Hepatocyte (in vitro differentiated cells): ENCODE results near the gene SDC3. TPM values are rescaled to one million over a fixed set of nuclear protein-coding genes. Genes with fewer than 3 reads are reported as not detected.

Source experiments
- DNase-seq: peaks from one replicate; pipeline ENCODE4 v3.0.0-alpha.2; 2016; ENCODE audit warnings: low spot score
- H2AFZ ChIP-seq: fragments of 200-600 bp; sonication (generic); 2 replicates; pipeline ENCODE4 v1.6.0; 2016; ENCODE audit warnings: antibody characterized with exemption, mild to moderate bottlenecking
- H3K27ac ChIP-seq: fragments of 200-600 bp; sonication (generic); 2 replicates; pipeline ENCODE4 v1.5.1; 2016; ENCODE audit warnings: mild to moderate bottlenecking
- H3K27me3 ChIP-seq: fragments of 200-600 bp; sonication (generic); 2 replicates; pipeline ENCODE4 v1.6.1; 2016
- H3K36me3 ChIP-seq: fragments of 200-600 bp; sonication (generic); replicated peaks from 2 replicates; pipeline ENCODE4 v1.5.1; 2016; ENCODE audit warnings: low read depth; ENCODE audit not compliant: insufficient read depth
- H3K4me1 ChIP-seq: fragments of 200-600 bp; sonication (generic); 2 replicates; pipeline ENCODE4 v1.5.1; 2016; ENCODE audit warnings: mild to moderate bottlenecking, moderate library complexity; ENCODE audit not compliant: insufficient read depth
- H3K4me2 ChIP-seq: fragments of 200-600 bp; sonication (generic); 2 replicates; pipeline ENCODE4 v1.6.0; 2016
- H3K4me3 ChIP-seq: fragments of 200-600 bp; sonication (generic); 2 replicates; pipeline ENCODE4 v1.5.1; 2016; ENCODE audit warnings: mild to moderate bottlenecking
- H3K79me2 ChIP-seq: fragments of 200-600 bp; sonication (generic); 2 replicates; pipeline ENCODE4 v1.6.0; 2017; ENCODE audit warnings: mild to moderate bottlenecking
- H3K9me2 ChIP-seq: fragments of 200-600 bp; sonication (generic); replicated peaks from 2 replicates; pipeline ENCODE4 v1.6.0; 2017; ENCODE audit warnings: mild to moderate bottlenecking; ENCODE audit not compliant: insufficient read depth
- H3K9me3 ChIP-seq: fragments of 200-600 bp; sonication (generic); 2 replicates; pipeline ENCODE4 v1.5.1; 2016; ENCODE audit warnings: low read depth, mild to moderate bottlenecking
- H4K20me1 ChIP-seq: fragments of 200-600 bp; sonication (generic); 2 replicates; pipeline ENCODE4 v1.6.0; 2016; ENCODE audit warnings: mild to moderate bottlenecking; ENCODE audit not compliant: insufficient read depth, poor library complexity, severe bottlenecking
- CTCF ChIP-seq: fragments of 200-600 bp; sonication (generic); IDR thresholded peaks from 2 replicates; pipeline ENCODE4 v1.5.1; 2016; ENCODE audit warnings: antibody characterized with exemption, mild to moderate bottlenecking; ENCODE audit not compliant: poor library complexity
- EZH2 ChIP-seq: fragments of 200-600 bp; sonication (generic); IDR thresholded peaks from 2 replicates; pipeline ENCODE4 v1.6.1; 2016; ENCODE audit warnings: antibody characterized with exemption, mild to moderate bottlenecking, borderline replicate concordance
- EZH2phosphoT487 ChIP-seq: fragments of 200-600 bp; sonication (generic); IDR thresholded peaks from one replicate; pipeline ENCODE4 v1.6.1; 2018; ENCODE audit warnings: antibody characterized with exemption, mild to moderate bottlenecking, low read depth, moderate library complexity; ENCODE audit not compliant: unreplicated experiment, severe bottlenecking
- WGBS: methylation state at CpG from one replicate; pipeline ENCODE4 v1.1.6; 2016; ENCODE audit warnings: low lambda C conversion rate; ENCODE audit errors: missing lambda C conversion rate; 5-methylcytosine and 5-hydroxymethylcytosine counted together
- polyA plus RNA-seq: library from polyadenylated mRNA; unstranded; fragments of >200 nt; fragmentation: Nextera tagmentation; extraction: Ambion mirVana; gene quantifications from 2 replicates; pipeline ENCODE4 v1.2.1, GENCODE V29; 2016
- total RNA-seq: library from RNA; depleted of rRNA; stranded (reverse); fragments of >200 nt; gene quantifications from 2 replicates; pipeline ENCODE4 v1.2.3, GENCODE V29; 2014

SDC3 gene
- total and polyA plus RNA-seq, 2 experiments from 2014 or later: 33.5 to 60.0 TPM

- no peak overlapping the region for H2AFZ ChIP-seq
- no peaks in the 10 kb centered on the region for H3K27me3 ChIP-seq
Measured at GRCh38 chr1:30845237-30845903, 63.2 kb downstream of the SDC3 start.

GRCh38 chr1:30844631-30845030, 63.9 kb downstream of the SDC3 start:
- 34% methylated on average over 5 of the region's 5 CpGs for WGBS
- no peak for DNase-seq
- no peaks in the 10 kb centered on the region for H4K20me1 ChIP-seq
- H3K27me3 ChIP-seq: no peaks in the 10 kb centered on the region
- no peak overlapping the region for H3K4me2 ChIP-seq
- H3K27ac ChIP-seq: no peak overlapping the region
- H2AFZ ChIP-seq: no peak overlapping the region
- H3K36me3 ChIP-seq: no peaks in the 10 kb centered on the region
- no peaks in the 10 kb centered on the region for H3K79me2 ChIP-seq
- no peaks in the 10 kb centered on the region for H3K9me2 ChIP-seq
- TF ChIP-seq EZH2 (no peak), CTCF (no peak), EZH2phosphoT487 (no peak)
- no peak overlapping the region for H3K4me3 ChIP-seq
- H3K9me3 ChIP-seq: no peaks in the 10 kb centered on the region
- H3K4me1 ChIP-seq: no peaks in the 10 kb centered on the region

More at GRCh38 chr1:30845237-30845903, 63.2 kb downstream of the SDC3 start:
- Histone ChIP-seq H3K4me3 (no peak overlapping the region), H3K27ac (no peak overlapping the region), H3K9me3 (no peaks in the 10 kb centered on the region), H3K4me2 (no peak overlapping the region), H3K36me3 (no peaks in the 10 kb centered on the region), H4K20me1 (no peaks in the 10 kb centered on the region), H3K4me1 (no peaks in the 10 kb centered on the region), H3K79me2 (no peaks in the 10 kb centered on the region), H3K9me2 (no peaks in the 10 kb centered on the region)
- TF ChIP-seq EZH2 (no peak), CTCF (no peak), EZH2phosphoT487 (no peak)
- DNase-seq: no peak
- WGBS: 66% methylated on average over 10 of the region's 10 CpGs

GRCh38 chr1:30842697-30843354, 65.7 kb downstream of the SDC3 start:
- no peaks in the 10 kb centered on the region for H4K20me1 ChIP-seq
- 76% methylated on average over 7 of the region's 7 CpGs for WGBS

More at GRCh38 chr1:30842697-30843354, 65.7 kb downstream of the SDC3 start:
- H3K27me3 ChIP-seq: no peaks in the 10 kb centered on the region
- DNase-seq: no peak
- H3K36me3 ChIP-seq: no peaks in the 10 kb centered on the region
- no peaks in the 10 kb centered on the region for H3K9me3 ChIP-seq
- no peak overlapping the region for H3K4me2 ChIP-seq
- H3K4me1 ChIP-seq: no peaks in the 10 kb centered on the region
- H3K4me3 ChIP-seq: no peak overlapping the region
- TF ChIP-seq EZH2phosphoT487: no peak
- no peak for TF ChIP-seq EZH2
- TF ChIP-seq CTCF: no peak
- H3K9me2 ChIP-seq: no peaks in the 10 kb centered on the region
- H2AFZ ChIP-seq: no peak overlapping the region
- H3K79me2 ChIP-seq: no peaks in the 10 kb centered on the region
- H3K27ac ChIP-seq: no peak overlapping the region
